HepG2 (cell line): ENCODE measurements around the gene CDH13. TPM values are rescaled to one million over a fixed set of nuclear protein-coding genes. Genes with fewer than 3 reads are reported as not detected.

ENCODE experiments used
- ATAC-seq: fragments of 200-7000 bp; cut with Tn5 transposase; 3 replicates; pipeline ENCODE4 v1.9.1; 2020; ENCODE audit warnings: mild to moderate bottlenecking, moderate library complexity
- BruUV-seq: library from RNA; stranded (reverse); fragments of 400-500 nt; replicated peaks from 2 replicates; lab custom pipeline; 2021; lab: Mats Ljungman, UMichigan
- CTCF ChIA-PET: fragments of 300-600 bp; formaldehyde crosslinking; extraction: SDS; loops from one replicate; lab custom pipeline; 2021; ENCODE audit warnings: low total read pairs, inconsistent platforms, low intra/inter-chr PET ratio; lab: Yijun Ruan, JAX
- POLR2A ChIA-PET: fragments of 350-600 bp; sonication (Branson Sonifier 250); formaldehyde crosslinking; loops from one replicate; lab custom pipeline; 2020; ENCODE audit warnings: antibody characterized with exemption, inconsistent platforms; lab: Yijun Ruan, JAX
- DNase-seq: peaks from one replicate; pipeline ENCODE4 v3.0.0-alpha.2; 2015; ENCODE audit warnings: low spot score
- FAIRE-seq: peaks from 3 replicates; lab custom pipeline; 2011; peaks lifted over from hg19 to GRCh38; lab: Jason Lieb, UNC
- H2AFZ ChIP-seq: one replicate; pipeline ENCODE4 v1.6.1; 2011; ENCODE audit warnings: low read length, inconsistent platforms
- H3K27ac ChIP-seq: fragments of 300-600 bp; 3 replicates; pipeline ENCODE4 v1.8.0; 2011; ENCODE audit warnings: mixed run types, mild to moderate bottlenecking, mixed read lengths, low read length, inconsistent platforms; ENCODE audit not compliant: insufficient read depth; ENCODE audit errors: extremely low read length
- H3K27me3 ChIP-seq, 2 experiments: fragments of 200-600 bp in 1 of 2; 2 replicates in 1 of 2; 3 replicates in 1 of 2; pipeline versions ENCODE4 v1.6.0 to v1.8.0; 2011; ENCODE audit warnings: low read length in 2 of 2, mild to moderate bottlenecking in 2 of 2, moderate library complexity in 2 of 2, inconsistent platforms in 1 of 2; ENCODE audit not compliant: insufficient read depth in 2 of 2, control insufficient read depth in 1 of 2
- H3K36me3 ChIP-seq, 2 experiments: fragments of 200-600 bp in 1 of 2; replicated peaks in 1 of 2; 2 replicates in 1 of 2; 3 replicates in 1 of 2; pipeline versions ENCODE4 v1.5.1 to v1.8.0; 2011; ENCODE audit warnings: low read length in 2 of 2, inconsistent platforms in 1 of 2; ENCODE audit not compliant: insufficient read depth in 2 of 2, control insufficient read depth in 1 of 2
- H3K4me1 ChIP-seq: 2 replicates; pipeline ENCODE4 v1.5.1; 2012; ENCODE audit warnings: low read length, inconsistent platforms; ENCODE audit not compliant: insufficient read depth
- H3K4me2 ChIP-seq: 2 replicates; pipeline ENCODE4 v1.6.0; 2011; ENCODE audit warnings: low read depth, low read length, inconsistent platforms
- H3K4me3 ChIP-seq, 3 experiments: fragments of 200-600 bp in 1 of 3; sonication (generic), shearing (Covaris generic) in 1 of 3; replicated peaks in 1 of 3; 2 replicates each; pipeline ENCODE4 v1.5.1; 2011 to 2016; ENCODE audit warnings: low read length in 3 of 3, inconsistent platforms in 2 of 3, low read depth in 2 of 3, mild to moderate bottlenecking in 2 of 3, control low read depth in 1 of 3, mixed read lengths in 1 of 3; ENCODE audit not compliant: insufficient read depth in 1 of 3
- H3K79me2 ChIP-seq: one replicate; pipeline ENCODE4 v1.6.1; 2011; ENCODE audit warnings: low read length, inconsistent platforms; ENCODE audit not compliant: insufficient read depth
- H3K9ac ChIP-seq: 2 replicates; pipeline ENCODE4 v1.6.0; 2011; ENCODE audit warnings: mild to moderate bottlenecking, low read depth, low read length, inconsistent platforms; ENCODE audit not compliant: insufficient read depth
- H3K9me3 ChIP-seq: 2 replicates; pipeline ENCODE4 v1.5.1; 2012; ENCODE audit warnings: mild to moderate bottlenecking, low read length
- H4K20me1 ChIP-seq: 2 replicates; pipeline ENCODE4 v1.6.0; 2011; ENCODE audit warnings: inconsistent platforms, mild to moderate bottlenecking, low read length, moderate library complexity; ENCODE audit not compliant: insufficient read depth
- FIP1L1 ChIP-seq: fragments of 200-400 bp; formaldehyde crosslinking; IDR thresholded peaks from 2 replicates; pipeline ENCODE4 v1.6.1; 2018; ENCODE audit warnings: low read depth, mild to moderate bottlenecking, low read length, moderate library complexity, borderline replicate concordance; ENCODE audit not compliant: insufficient read depth
- FOXK2 ChIP-seq: fragments of 450-650 bp; IDR thresholded peaks from 2 replicates; pipeline ENCODE4 v1.6.1; 2016
- ISL2 ChIP-seq: sonication (generic); formaldehyde crosslinking; IDR thresholded peaks from 2 replicates; pipeline ENCODE4 v1.5.0; 2020; ENCODE audit warnings: missing genetic modification reagents
- NFRKB ChIP-seq: fragments of 450-650 bp; IDR thresholded peaks from 2 replicates; pipeline ENCODE4 v1.6.1; 2017
- NR2F1 ChIP-seq, 2 experiments: fragments of 450-650 bp in 1 of 2; formaldehyde crosslinking in 1 of 2; IDR thresholded peaks; 2 replicates each; pipeline versions ENCODE4 v1.5.0 to v1.6.1; 2016 to 2020; ENCODE audit warnings: mild to moderate bottlenecking in 1 of 2, missing compliant biosample characterization in 1 of 2, missing genetic modification reagents in 1 of 2, moderate library complexity in 1 of 2
- ZNF101 ChIP-seq: sonication (generic); formaldehyde crosslinking; IDR thresholded peaks from 2 replicates; pipeline ENCODE4 v1.4.0; 2020; ENCODE audit warnings: mild to moderate bottlenecking, low read depth, missing genetic modification reagents, borderline replicate concordance
- ZNF513 ChIP-seq: sonication (generic); formaldehyde crosslinking; conservative IDR thresholded peaks from 2 replicates; pipeline ENCODE4 v1.5.0; 2020; ENCODE audit warnings: missing genetic modification reagents
- WGBS: methylation state at CpG from one replicate; pipeline ENCODE4 v1.1.6; 2017; ENCODE audit warnings: low lambda C conversion rate; 5-methylcytosine and 5-hydroxymethylcytosine counted together
- in situ Hi-C: cut with HindIII; loops from 2 replicates; pipeline ENCODE4 v1.10.0; 2017; ENCODE audit warnings: low pct_unique_long_range_greater_than_20kb; ENCODE audit not compliant: extremely low pct_ligation_motif_present
- intact Hi-C: fragments of 100-400 bp; cut with micrococcal nuclease; formaldehyde crosslinking; loops from one replicate; pipeline ENCODE4 v1.10.0; 2022; ENCODE audit not compliant: unreplicated experiment
- polyA plus RNA-seq, 8 experiments: library from polyadenylated mRNA; depleted of rRNA in 3 of 8; stranded (reverse) in 7 of 8; unstranded in 1 of 8; fragments of >200 nt; fragmentation: Illumina TruSeq in 4 of 8; extraction: Trizol in 4 of 8; gene quantifications; 2 replicates each; pipeline versions ENCODE4 v1.2.1 to v1.2.3, GENCODE V29; 2011 to 2016; ENCODE audit warnings: low read depth in 4 of 8, missing spikeins in 1 of 8, mixed read lengths in 1 of 8; ENCODE audit not compliant: insufficient read depth in 1 of 8
- total RNA-seq, 5 experiments: library from RNA; depleted of rRNA; stranded (reverse); fragments of >200 nt; fragmentation: Illumina TruSeq; extraction: Trizol; gene quantifications; 2 replicates each; pipeline ENCODE4 v1.2.3, GENCODE V29; 2016; ENCODE audit warnings: low read depth in 1 of 5

CDH13 gene
- total and polyA plus RNA-seq, 2 of the 13 experiments (the other 11 are each of a cell fraction or from before 2014, with no cell fraction given): not detected

DNA sequence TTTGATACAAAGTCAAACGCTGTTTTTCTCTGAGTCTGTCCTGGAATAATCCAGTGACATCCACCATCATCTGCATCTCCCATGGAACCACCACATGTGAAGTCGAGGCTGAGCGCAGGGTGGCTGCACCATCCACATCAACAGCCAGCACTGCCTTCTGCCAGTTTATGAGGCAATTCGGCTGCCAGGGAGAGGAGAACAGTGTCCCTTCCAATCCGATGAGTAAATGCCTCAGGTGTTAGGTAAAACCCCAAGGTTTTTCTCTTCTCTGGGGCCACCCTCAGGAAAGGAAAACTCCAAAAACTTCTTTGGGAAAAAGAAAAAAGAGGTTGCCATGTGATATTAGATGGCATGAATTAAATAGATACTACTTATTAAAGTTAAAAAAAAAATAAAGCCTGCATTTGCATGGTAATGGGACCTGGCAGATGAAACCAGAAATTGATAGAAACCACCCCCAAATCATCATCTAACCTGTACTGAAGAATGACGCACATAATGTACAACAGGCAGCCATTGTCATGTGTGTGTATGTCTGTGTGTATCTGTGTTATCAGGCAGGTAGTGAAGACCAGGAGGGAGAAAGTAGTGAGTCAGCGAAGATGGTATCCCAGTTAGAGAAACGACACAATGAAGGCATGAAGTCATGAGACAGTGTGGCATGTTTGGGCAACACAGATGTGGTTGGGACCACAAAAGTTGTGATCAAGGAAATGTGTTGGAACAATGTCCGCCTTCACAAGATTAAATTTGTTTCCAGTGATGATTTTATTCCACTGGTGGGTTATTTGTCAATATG is 478.7 kb downstream of the CDH13 start:
- no peak overlapping the region for H3K27ac ChIP-seq
- WGBS: 19% methylated on average over 9 of the region's 9 CpGs
- peaks cover 3% of the 10 kb centered on the region; the same call in 1 of the 2 replicates for H3K9me3 ChIP-seq
- H3K79me2 ChIP-seq: no peaks in the 10 kb centered on the region
- H3K4me2 ChIP-seq: no peak overlapping the region
- no peaks in the 10 kb centered on the region for H4K20me1 ChIP-seq
- no peaks in the 10 kb centered on the region for H3K36me3 ChIP-seq
- in situ Hi-C loops (no loop called here), intact Hi-C loops (no loop called here)
- H3K27me3 ChIP-seq: peaks cover 0 to 5% of the 10 kb centered on the region in 2 experiments; a peak in 1 of 5 replicates
- POLR2A ChIA-PET: no interaction called here
- TF ChIP-seq ZNF513 (CRISPR knock-in tag) (no peak), FIP1L1 (no peak), ISL2 (CRISPR knock-in tag) (no peak), NFRKB (no peak), ZNF101 (CRISPR knock-in tag) (no peak), FOXK2 (no peak), NR2F1 (CRISPR knock-in tag; IDR thresholded peaks at IDR 0.05) (no peak)
- ATAC-seq (no peak), FAIRE-seq (no peak), DNase-seq (no peak)
- no TSS peak for BruUV-seq
- H3K4me1 ChIP-seq: no peaks in the 10 kb centered on the region
- CTCF ChIA-PET: no interaction called here
- no peak overlapping the region for H3K4me3 ChIP-seq
- no peak overlapping the region for H2AFZ ChIP-seq
- no peak overlapping the region for H3K9ac ChIP-seq
